ENCODE measurements around the gene POLR3E.

- TF ChIP-seq TCF4 (CRISPR knock-in tag; IDR thresholded peaks at IDR 0.05; ENCODE audit: borderline replicate concordance): no peak
- no peak for TF ChIP-seq TSHZ2 (CRISPR knock-in tag; IDR thresholded peaks at IDR 0.05)
- TF ChIP-seq PATZ1 (CRISPR knock-in tag; IDR thresholded peaks at IDR 0.05; ENCODE audit: borderline replicate concordance): no peak
- TF ChIP-seq CSRNP3 (CRISPR knock-in tag; IDR thresholded peaks at IDR 0.05): no peak
- TF ChIP-seq ARNTL (CRISPR knock-in tag; IDR thresholded peaks at IDR 0.05; ENCODE audit: borderline replicate concordance, low read depth): no peak
- TF ChIP-seq SNAI2 (CRISPR knock-in tag; IDR thresholded peaks at IDR 0.05): no peak
- no peak for TF ChIP-seq CSDC2 (CRISPR knock-in tag; IDR thresholded peaks at IDR 0.05)
- no peak for TF ChIP-seq ISL1 (CRISPR knock-in tag; IDR thresholded peaks at IDR 0.05)
- no peak for TF ChIP-seq POU6F1 (CRISPR knock-in tag; IDR thresholded peaks at IDR 0.05; ENCODE audit: borderline replicate concordance, low read depth)
Measured at GRCh38 chr16:22353933-22354541, 56.8 kb downstream of the POLR3E start.
